GM19043 (cell line): ENCODE results near the gene SMARCE1.
A peak's percentile ranks its signal among the peaks of the same experiment; 100 is the strongest.

Experiments used
- ATAC-seq: cut with Tn5 transposase; IDR thresholded peaks from one replicate; pipeline ENCODE4 v1.9.1; 2021; ENCODE audit warnings: low read depth; ENCODE audit not compliant: unreplicated experiment

The SMARCE1 gene

DNA sequence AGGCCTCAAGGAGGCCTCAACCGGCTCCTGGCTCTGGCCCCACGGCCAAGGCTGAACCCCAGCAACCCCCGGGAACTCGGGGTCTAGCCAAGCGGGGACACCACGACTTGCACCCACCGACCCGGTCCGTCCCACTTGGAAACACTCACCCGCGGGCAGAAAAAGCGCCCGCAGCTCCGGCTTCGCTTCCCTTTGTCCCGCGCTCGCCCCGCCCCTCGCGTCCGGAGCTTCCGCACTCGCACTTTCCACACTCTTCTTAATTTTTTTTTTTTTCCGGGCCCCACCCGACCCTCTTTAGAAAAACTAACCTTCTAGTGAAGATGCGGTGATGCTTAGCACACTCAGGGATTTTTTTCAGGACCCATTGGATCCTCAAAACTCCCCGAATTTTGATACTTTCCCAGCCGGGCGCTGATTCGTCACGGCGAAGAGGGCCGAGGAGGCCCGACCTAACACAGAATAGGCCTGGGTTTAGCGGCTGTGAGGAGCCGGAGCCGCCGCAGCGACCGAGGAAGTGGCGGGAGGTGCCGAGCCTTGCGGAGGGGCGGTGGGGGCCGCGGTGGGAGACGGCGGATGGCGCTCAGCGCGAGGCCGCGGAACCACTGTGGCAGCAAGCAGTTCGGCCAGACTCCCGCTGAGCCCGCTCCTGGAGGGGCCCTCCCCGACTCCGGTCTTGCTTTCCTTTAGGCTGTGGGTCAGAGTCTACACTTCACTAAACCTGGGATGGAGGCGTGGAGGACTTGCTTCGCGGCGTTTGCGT is at the start of gene SMARCE1:
Gene SMARCE1 (minus strand): TSS at position 195 of the 760 bp plus-strand sequence. CDS start 2,016 bp downstream, outside the sequence.
- peak; percentile 60 for ATAC-seq

DNA sequence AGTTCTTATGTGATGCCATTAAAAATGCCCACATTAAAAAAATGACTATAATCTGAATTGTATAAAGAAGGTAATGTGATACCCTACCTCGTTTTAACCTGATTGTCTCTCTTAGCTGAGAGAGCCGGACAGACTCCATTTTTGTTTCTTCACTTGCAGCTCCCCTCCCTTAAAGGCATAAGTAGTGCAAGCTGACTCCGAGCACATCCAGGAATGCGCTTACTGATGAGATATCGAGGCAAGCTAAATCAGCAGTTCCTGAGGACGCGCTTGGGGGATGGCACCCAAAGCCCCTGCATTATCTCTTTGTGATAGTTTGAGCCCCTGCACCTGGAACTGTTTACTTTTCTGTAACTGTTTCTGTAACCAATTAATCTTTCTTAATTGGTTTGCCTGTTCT is 49.7 kb upstream of the SMARCE1 start:
- ATAC-seq = no peak

DNA sequence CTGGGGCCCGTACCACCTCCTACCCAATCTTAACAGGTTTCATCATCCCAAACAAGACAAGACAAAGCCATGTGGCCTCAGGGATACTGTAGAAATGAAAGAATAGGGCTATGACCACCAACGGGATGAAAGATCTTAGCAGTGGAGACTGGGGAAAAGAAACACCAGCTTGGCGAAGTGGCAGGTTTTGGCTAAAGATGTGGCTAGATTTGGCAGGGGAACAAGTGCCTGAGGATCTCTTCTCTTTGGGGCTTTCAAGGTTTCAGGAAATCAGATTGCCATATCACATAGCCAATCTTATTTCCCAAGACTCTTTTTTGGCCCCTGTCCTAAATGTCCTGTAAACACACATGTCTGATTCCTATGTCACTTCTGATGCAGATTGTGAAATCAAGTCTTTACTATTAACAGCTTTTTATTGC is 49.0 kb upstream of the SMARCE1 start:
- no peak for ATAC-seq

DNA sequence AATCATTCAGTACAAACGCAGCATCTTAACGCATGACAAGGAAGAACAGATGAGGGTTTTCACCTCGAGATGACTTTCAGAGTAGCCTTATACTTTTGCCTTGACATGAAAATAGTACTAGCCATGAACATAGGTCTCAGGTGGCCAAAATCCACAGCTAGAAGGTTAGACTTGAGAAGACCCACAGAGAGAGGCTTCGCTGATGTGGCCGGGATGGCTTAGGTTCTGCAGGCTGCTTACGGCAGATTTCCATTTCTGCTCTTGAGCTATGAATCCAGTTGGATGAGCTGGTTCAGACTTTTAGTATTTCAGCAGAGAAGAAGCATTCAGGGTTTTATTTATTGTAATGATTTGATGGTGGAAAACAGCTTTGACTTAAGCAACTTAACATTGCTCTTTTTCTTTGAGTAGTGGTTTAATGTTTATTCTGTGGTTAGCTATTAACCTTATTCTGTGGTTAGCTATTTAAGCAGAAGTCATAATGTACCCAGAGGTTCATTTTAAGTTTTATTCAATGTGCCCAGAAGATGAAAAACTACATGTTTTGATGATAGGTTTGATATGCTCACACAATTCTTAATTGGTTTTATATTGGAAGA is 48.4 kb upstream of the SMARCE1 start:
- no peak for ATAC-seq

DNA sequence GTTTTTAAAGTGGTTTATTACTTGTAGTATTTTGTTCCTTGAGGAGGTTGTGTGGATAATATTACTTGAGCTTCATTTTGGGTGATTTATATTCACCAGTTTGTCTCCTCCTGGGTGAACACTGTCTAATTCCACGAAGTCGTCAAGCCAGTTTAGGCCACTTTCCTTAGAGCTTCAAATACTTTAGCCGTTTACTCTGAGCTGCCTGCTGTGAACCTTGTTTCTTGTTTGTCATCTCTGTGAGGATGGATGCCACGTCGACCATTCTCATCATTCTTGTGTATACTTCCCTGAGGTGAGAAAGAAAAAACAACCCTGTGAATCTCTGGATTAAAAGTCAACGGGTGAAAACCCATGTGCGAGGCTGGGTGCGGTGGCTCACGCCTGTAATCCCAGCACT is 47.0 kb upstream of the SMARCE1 start:
- ATAC-seq = no peak

DNA sequence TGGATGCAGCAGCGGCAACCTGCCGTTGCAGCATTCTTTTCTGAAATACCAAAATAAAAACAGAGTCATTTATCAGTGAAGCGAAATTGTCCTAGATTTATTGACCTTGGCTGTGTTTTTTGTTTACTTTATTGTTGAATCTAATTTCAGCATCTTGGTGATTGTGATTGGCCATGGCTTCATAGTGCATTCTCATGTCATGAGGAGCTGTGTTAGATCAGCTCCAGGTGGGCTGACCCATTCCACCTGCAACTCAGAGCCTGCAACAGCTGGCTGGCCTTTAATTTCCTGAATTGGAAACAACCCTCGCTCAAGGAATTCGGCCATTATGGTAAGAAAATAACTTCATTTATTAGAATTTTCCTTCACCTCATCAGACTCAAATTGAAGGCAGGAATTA is 39.5 kb upstream of the SMARCE1 start:
- no peak for ATAC-seq

DNA sequence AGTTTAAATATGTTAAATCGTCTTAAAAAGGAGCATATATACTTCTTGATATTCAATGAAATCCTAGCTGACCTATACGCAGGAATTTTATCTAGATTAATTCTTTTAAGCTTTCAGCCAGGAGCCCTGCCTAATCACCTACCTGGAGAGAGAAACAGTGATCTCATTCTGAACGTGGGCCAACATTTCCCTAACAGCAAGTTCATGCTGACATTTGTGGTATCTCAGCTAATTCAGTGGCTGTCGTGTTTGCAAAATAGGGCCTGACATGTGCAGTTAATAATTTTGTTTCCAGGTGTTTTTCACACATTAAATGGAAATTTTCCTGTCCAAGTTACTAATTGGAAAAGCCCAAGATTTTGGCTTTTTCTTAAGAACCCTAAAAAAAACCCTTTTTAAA is 38.6 kb upstream of the SMARCE1 start:
- no peak for ATAC-seq

DNA sequence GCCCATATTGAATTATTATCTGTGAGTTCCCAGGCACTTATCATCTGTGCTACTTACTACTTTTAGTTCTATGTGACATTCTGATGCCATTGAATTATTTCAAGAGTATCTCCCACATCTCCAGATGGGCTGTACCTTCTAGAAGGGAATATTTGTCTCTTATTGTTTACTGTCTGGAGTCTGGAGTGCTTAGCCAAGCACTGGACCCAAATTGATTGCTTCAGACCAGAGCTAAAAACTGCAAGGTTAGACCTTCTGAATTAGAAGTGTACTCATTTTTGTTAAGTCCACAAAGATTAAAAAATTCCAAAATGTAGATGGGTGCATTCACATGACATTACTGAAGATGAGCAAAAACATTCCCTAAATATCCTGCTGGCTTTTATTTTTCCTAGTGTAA is 33.4 kb upstream of the SMARCE1 start:
- ATAC-seq = no peak

DNA sequence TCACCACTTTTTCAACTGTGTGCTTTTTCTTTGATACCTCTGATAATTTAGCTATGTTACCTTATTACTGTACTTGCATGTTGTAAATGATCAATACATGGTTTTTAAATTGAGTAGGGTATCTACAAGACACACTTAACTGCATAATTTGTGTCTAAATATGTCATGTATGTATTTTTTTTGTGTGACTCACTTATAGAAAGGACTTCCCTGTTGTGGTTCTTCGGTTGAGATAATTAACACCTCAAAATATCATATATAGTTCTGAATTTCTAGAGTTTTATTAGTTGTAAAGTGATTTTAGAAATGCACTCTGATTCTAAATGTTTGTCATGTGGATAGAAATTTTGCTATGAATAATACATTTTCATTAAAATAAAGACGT is 31.9 kb upstream of the SMARCE1 start:
- no peak for ATAC-seq

DNA sequence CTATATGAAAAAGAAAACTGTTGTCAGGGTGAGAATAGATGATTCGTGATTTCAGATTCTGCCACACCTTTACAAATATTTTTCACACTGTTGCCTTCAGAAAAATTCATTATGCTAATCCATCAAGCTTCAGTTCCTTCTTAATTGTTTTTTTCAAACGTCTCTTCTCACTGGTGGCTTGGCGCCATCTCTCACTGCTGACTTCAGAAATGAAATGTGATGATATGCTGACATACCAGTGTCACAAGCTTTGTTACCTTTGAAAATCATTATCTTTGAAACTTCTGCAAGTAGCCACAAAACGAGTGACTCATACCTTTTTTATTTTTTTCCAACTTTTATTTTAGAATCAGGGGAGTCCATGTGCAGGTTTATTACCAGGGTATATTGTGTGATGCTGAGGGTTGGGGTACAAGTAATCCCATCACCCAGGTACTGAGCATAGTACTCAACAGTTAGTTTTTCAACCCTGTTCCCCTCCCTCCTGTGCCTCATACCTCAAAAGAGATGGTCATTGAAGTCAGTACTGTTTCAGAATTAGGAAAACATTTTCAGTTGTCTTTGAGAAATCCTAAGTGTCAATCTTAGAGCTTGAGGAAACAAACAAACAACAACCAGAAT is 31.4 kb upstream of the SMARCE1 start:
- ATAC-seq = no peak

DNA sequence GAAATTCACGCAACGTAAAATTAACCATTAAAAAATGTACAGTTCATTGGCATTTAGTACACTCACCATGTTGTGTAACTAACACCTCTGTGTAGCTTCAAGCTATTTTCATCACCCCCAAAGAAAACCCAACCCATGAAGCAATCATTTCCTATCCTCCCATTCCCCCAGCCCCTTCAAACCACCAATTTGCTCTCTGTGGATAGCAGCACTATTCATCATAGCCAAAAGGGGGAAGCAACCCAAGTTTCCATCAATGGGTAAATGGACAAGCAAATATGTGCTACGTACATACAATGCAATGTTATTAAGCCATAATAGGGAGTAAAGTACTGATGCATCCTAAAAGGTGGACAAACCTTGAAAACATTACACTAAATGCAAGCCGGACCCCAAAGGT is 28.3 kb upstream of the SMARCE1 start:
- ATAC-seq = no peak

DNA sequence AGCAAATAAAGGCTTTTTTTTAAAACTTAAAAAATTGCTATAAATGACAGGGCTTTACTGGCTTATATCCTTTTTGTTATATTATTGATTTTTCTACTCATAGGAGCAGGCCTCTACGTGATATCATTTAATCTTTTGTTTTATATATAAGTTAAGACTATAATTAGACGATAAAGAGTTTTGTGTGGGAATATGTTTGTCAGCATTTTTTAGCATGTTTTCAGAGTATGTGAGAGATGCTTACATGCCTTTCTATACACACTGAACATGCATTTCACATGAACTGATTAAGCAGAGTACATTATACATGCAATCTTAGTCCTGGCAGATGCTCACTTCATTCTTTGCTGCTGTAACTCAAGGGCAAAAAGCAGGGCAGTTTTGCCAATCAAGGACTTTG is 25.0 kb upstream of the SMARCE1 start:
- ATAC-seq = no peak

DNA sequence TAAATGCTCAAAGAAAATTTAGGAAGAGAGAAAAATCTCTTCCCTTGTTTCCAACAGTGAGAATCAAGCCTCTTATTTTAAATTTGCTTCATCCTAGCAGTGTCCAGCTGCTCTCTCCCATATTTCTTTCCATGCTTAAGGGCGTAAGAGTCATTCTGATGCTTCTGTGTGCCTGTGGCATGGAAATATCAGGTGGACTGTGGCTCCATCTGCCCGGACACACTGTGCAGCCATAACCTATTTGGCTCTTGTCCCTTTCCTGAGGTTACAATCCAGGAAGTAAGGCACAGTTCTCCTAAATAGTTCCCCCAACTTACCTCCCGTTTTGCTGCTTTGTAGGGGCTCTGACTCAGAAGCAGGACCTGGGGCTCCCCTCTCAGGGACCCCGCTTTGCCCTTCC is 23.7 kb upstream of the SMARCE1 start:
- ATAC-seq = no peak

DNA sequence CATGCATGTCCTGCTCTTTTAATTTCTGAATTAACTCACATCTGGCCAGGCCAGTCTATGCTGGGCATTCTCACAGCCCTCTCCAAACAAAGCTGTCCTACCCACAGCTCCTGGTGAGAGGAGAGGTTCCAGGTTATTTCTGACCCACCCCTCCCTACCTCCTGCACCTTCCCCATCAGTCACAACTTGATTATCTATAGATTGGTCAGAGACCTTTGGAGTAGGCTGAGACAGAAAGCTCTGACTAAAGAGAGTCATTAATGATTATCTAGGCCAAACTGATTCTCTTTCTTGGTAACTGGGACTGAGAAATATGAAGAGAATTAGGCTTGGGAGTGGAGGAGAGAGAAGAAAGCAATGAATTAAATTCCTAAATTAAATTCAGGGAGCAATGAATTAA is 18.7 kb upstream of the SMARCE1 start:
- no peak for ATAC-seq

DNA sequence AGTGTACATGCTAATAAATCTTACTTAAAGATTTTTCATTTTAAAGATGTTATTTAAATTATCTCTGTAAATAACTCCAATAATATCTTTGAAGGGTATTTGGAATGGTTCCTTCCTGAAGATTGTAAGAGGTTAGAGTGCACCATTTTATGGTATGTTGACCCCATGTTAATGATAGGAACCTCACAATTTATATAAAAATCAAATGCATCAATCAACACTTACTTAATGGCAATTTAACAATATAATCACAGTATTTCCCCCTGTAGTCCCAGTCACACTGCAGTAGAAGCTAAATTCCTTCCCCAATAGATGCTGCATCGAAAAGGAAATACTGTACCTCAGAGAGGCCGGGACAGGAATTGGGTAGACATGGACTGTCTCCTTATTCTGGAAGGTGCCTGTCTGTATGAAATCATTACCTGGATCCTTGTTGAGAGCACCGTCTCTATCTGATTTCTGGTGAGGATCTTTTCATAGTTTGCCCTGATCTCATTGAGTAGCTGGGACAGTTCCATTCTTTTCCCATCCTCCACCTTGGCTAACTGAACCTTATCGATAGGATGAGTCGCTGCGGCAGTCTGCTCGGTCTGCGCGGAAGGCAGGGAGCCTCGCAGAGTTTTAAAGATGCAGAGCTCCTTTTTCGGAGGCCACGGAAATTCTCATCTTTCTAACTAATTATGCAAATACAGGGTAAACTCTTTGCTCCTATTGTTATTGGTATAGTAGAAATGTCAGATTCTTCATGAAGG is 17.1 kb upstream of the SMARCE1 start, which contains the start of gene KRT222:
Gene KRT222 (minus strand): TSS at position 596 of the 752 bp plus-strand sequence. CDS start 78 bp downstream, at position 518.
- no peak for ATAC-seq

DNA sequence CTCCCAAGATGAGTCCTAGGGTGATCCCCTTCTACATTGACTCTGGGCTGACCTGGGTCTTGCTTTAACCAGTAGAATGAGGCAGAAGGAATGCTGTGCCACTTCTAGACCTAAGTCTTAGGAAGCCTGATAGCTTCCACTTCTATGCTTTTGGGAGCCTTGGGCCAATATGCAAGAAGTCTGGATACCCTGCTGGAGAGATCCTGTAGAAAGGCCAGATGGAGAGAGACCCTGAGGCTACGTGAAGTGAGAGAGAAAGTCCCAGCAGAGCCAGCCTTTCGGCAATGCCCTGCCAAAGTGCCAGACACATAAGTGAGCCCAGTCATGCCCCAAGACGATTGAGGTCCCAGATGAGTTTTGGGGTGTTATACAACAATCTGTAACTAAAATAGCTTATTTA is 15.6 kb upstream of the SMARCE1 start:
- ATAC-seq = no peak

DNA sequence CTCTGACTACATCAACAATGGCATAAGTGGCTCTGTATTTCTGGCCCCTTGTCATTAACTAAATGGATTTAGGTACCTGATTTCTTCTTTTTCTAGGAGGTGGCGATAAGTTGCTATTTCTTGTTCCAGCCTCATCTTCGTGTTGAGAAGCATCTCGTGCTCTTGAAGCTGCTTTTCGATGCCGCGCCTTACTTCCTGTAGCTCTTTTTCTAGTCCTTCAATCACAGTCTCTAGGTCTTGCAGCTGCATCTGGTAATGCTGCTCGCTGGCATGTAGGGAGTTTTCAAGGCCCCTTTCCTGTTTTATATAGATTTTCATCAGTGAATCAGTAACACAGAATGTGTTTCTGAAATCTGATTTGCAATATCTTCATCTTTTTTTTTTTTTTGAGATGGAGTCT is 12.3 kb upstream of the SMARCE1 start:
- no peak for ATAC-seq

DNA sequence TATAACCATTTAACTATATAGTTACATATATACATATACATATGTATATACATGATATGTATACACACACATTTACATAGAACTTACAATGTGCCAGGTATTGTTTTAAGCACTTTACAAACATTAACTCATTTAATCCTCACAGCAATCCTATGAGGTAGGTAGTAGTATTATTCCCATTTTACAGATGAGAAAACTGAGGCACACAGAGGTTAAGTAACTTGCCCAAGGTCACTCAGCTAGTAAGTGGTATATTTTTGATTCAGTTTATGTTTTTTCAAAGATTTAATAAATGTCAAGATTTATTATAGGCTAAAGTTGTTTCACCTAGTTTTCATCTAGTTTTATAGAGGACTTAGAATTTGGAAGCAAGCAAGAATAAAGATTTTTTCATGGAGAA is 10.8 kb upstream of the SMARCE1 start:
- ATAC-seq = no peak

DNA sequence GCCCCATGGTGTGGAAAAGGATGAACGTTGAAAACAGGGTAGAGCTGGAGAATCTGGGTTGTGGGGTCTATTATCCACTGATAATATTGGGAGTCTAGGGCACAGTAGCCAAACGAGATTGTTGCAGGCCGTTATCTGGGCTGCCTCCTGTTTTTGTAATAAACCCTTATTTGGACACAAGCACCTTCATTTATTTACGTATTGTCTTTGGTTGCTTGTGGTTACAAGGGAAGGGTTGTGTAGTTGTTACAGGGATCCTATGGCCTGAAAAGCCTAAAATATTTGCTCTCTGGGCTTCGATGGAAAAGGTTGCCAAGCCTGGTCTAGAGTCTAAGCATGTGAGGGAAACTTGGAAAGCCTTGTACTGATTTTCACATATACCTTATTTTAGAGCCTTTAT is 4.3 kb upstream of the SMARCE1 start:
- no peak for ATAC-seq

DNA sequence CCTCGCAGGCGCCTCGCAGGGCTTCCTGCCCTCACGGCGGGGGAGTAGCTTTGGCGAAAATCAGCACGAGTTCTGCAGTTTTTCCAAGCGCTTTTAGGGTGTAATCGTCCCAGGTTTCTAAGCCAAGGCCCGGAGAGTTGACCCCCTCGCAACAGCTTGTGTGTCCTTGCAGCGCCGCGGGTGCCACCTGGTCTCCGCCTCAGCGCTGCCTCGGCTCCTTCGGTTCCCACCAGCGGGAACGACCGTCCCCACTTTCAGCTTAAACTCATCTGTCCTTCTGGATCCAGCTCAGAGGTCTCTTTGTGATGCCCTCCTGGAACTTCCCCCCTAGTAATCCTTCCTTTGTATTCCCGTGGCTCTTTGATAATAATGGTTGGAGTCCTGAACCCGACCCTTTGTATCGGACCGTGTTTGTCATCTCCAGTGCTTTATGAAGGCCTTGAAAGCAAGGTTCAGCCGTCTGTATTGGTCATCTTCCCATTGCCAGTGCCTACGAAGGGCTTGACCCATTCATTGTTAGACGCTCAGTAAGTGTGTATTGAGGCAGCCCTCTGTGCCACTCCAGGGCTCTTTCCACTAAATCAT is 858 bp upstream of the SMARCE1 start:
- ATAC-seq = no peak
